CD1c-positive myeloid dendritic cell (primary cell): ENCODE measurements around the gene EIF2D.

Experiments used
- DNase-seq: peaks from one replicate; pipeline ENCODE4 v3.0.0-alpha.2; 2016; ENCODE audit errors: extremely low spot score

The EIF2D gene

DNA sequence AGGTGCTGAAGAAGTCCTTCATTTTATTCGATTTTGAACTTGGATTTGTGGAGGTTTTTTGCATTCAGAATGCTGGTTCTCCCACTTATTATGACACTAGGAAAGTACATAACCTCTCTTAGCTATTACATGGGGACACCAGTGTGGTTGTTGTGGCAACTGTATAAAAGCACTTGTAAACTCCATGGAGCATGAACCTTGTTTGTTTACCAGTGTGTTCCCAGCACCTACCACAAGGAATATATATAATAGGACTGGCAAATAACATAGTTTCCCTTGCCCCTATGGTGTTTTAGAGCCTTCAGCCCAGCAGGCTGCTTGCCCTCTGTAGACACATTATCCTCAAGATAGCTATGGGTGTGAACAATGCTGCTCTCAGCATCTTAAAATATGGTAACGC is 61.8 kb downstream of the EIF2D start:
- DNase-seq = no peak

- no peak for DNase-seq
Measured at GRCh38 chr1:206547104-206547503, 65.2 kb downstream of the EIF2D start.

DNA sequence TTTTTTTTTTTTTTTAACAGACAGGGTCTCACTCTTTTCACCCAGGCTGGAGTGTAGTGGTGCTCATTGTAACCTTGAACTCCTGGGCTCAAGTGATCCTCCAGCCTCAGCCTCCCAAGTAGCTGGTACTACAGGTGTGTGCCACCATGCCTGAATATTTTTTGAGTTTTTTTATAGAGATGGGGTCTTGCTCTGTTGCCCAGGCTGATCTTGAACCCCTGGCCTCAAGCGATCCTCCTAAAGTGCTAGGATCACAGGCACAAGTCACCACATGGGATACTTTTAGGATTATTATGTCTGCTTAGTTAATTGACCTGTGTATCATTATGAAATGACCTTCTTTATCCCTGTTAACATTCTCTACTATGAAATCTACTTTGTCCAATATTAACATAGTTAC is 66.9 kb downstream of the EIF2D start:
- DNase-seq = no peak

- peak; percentile 82 for DNase-seq
Measured at GRCh38 chr1:206544562-206545257, 67.6 kb downstream of the EIF2D start.
